ENCODE measurements around the gene TM6SF1.
"Not testable (repeated sequence)": the region's sequence is repeated elsewhere in the genome, so short reads cannot be mapped to it uniquely, and the experiment has no call there.

Gene TM6SF1

GRCh38 chr15:83115831-83116565, 8.6 kb downstream of the TM6SF1 start:
- no peak for DNase-seq (ENCODE audit: low spot score)

- DNase-seq (ENCODE audit: low spot score): no peak
Measured at GRCh38 chr15:83118291-83118827, 10.9 kb downstream of the TM6SF1 start.

GRCh38 chr15:83118968-83119367, 11.5 kb downstream of the TM6SF1 start:
- DNase-seq (ENCODE audit: low spot score): no peak

- DNase-seq (ENCODE audit: low spot score): no peak
Measured at GRCh38 chr15:83119968-83120581, 12.6 kb downstream of the TM6SF1 start.

GRCh38 chr15:83123529-83123928, 16.1 kb downstream of the TM6SF1 start:
- no peak for DNase-seq (ENCODE audit: low spot score)

- DNase-seq (ENCODE audit: low spot score): peak; percentile 17
Measured at GRCh38 chr15:83127547-83128150, 20.2 kb downstream of the TM6SF1 start.

GRCh38 chr15:83129791-83130190, 22.3 kb downstream of the TM6SF1 start:
- no peak for DNase-seq (ENCODE audit: low spot score)

- DNase-seq (ENCODE audit: low spot score): no peak
Measured at GRCh38 chr15:83132861-83133523, 25.5 kb downstream of the TM6SF1 start.

GRCh38 chr15:83142151-83142550, 34.7 kb downstream of the TM6SF1 start:
- not testable (repeated sequence) for DNase-seq (ENCODE audit: low spot score)

GRCh38 chr15:83144771-83145170, 37.3 kb downstream of the TM6SF1 start:
- no peak for DNase-seq (ENCODE audit: low spot score)

GRCh38 chr15:83153288-83153687, 45.8 kb downstream of the TM6SF1 start:
- no peak for DNase-seq (ENCODE audit: low spot score)

GRCh38 chr15:83155942-83156341, 48.5 kb downstream of the TM6SF1 start:
- no peak for DNase-seq (ENCODE audit: low spot score)

- DNase-seq (ENCODE audit: low spot score): no peak
Measured at GRCh38 chr15:83158393-83158792, 50.9 kb downstream of the TM6SF1 start.

GRCh38 chr15:83160741-83161140, 53.3 kb downstream of the TM6SF1 start:
- DNase-seq (ENCODE audit: low spot score): no peak

GRCh38 chr15:83163032-83163431, 55.6 kb downstream of the TM6SF1 start:
- no peak for DNase-seq (ENCODE audit: low spot score)

GRCh38 chr15:83164111-83164770, 56.8 kb downstream of the TM6SF1 start:
- DNase-seq (ENCODE audit: low spot score): no peak

GRCh38 chr15:83164771-83165404, 57.4 kb downstream of the TM6SF1 start:
- peak; percentile 13 for DNase-seq (ENCODE audit: low spot score)

- DNase-seq (ENCODE audit: low spot score): no peak
Measured at GRCh38 chr15:83166218-83166617, 58.8 kb downstream of the TM6SF1 start.

GRCh38 chr15:83166830-83167229, 59.4 kb downstream of the TM6SF1 start:
- no peak for DNase-seq (ENCODE audit: low spot score)

GRCh38 chr15:83169576-83169975, 62.1 kb downstream of the TM6SF1 start:
- DNase-seq (ENCODE audit: low spot score): not testable (repeated sequence)

- DNase-seq (ENCODE audit: low spot score): no peak
Measured at GRCh38 chr15:83170474-83171165, 63.2 kb downstream of the TM6SF1 start.
